Sigmoid colon (tissue), 4 donors: ENCODE results near the gene MKKS.

ENCODE experiments used
- CTCF ChIP-seq, 4 experiments: fragments of 450-650 bp in 3 of 4; fragments of 200-600 bp in 1 of 4; IDR thresholded peaks; one replicate each; pipeline ENCODE4 v1.5.1; 2016 to 2019; ENCODE audit warnings: antibody characterized with exemption in 4 of 4, mild to moderate bottlenecking in 3 of 4, moderate library complexity in 2 of 4
- EP300 ChIP-seq, 4 donors: sonication (generic); formaldehyde crosslinking; IDR thresholded peaks; one replicate each; pipeline ENCODE4 v1.6.1; 2017; ENCODE audit warnings: antibody characterized with exemption in 4 of 4
- POLR2A ChIP-seq, 2 donors: fragments of 450-650 bp; IDR thresholded peaks; one replicate each; pipeline ENCODE4 v1.6.1; 2016; ENCODE audit warnings: antibody characterized with exemption in 2 of 2, mild to moderate bottlenecking in 2 of 2, moderate library complexity in 2 of 2

DNA sequence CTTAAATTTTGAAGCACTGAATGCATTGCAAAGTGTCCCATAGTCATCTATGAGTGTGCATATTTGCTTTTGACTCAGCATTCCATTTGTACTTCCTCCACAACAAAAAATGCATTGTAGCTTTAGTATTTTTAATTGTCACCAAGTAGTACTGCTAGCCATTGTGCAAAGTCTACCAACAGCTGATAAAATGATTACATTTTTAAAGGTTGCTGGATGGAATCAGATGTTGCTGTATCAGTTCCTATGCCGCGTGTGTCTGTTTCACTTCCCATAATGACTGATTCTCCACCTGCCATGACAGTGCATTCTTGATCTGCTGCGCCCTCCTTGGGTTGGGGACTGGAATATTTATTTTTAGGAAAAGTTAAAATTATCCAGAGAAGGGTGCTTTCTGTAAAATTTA lies 42.3 kb upstream of the MKKS start:
- TF ChIP-seq CTCF (IDR thresholded peaks at IDR 0.05) = no peak
- TF ChIP-seq EP300 (IDR thresholded peaks at IDR 0.05) = no peak
- TF ChIP-seq POLR2A (IDR thresholded peaks at IDR 0.05) = no peak
